K562 (cell line): ENCODE data around the gene FLAD1. TPM values are rescaled to one million over a fixed set of nuclear protein-coding genes. Genes with fewer than 3 reads are reported as not detected.

Experiments used
- BMI1 ChIP-seq: fragments of 150-350 bp; IDR thresholded peaks from 2 replicates; pipeline ENCODE4 v1.6.1; 2014; ENCODE audit warnings: low read length
- ELF1 ChIP-seq: fragments of 200-800 bp; sonication (Bioruptor generic); IDR thresholded peaks from 2 replicates; pipeline ENCODE4 v1.6.1; 2016; ENCODE audit warnings: missing genetic modification characterization, missing compliant biosample characterization
- NFATC3 ChIP-seq: fragments of 450-650 bp; IDR thresholded peaks from 2 replicates; pipeline ENCODE4 v1.6.1; 2017; ENCODE audit warnings: mild to moderate bottlenecking
- SMARCA4 ChIP-seq: fragments of 450-650 bp; IDR thresholded peaks from 2 replicates; pipeline ENCODE4 v1.6.1; 2016
- SMARCA5 ChIP-seq: fragments of 450-650 bp; IDR thresholded peaks from 2 replicates; pipeline ENCODE4 v1.6.1; 2016
- ZNF224 ChIP-seq: sonication (generic); formaldehyde crosslinking; IDR thresholded peaks from 2 replicates; pipeline ENCODE4 v1.8.0; 2022; ENCODE audit warnings: mild to moderate bottlenecking, missing genetic modification reagents
- ZNF239 ChIP-seq: fragments of 250-450 bp; sonication (Bioruptor Pico); IDR thresholded peaks from 2 replicates; pipeline ENCODE4 v1.4.0; 2020; ENCODE audit warnings: mild to moderate bottlenecking
- ZNF311 ChIP-seq: fragments of 250-450 bp; sonication (Bioruptor Pico); IDR thresholded peaks from 2 replicates; pipeline ENCODE4 v1.4.0; 2020; ENCODE audit warnings: mild to moderate bottlenecking, moderate library complexity
- ZZZ3 ChIP-seq: fragments of 450-650 bp; IDR thresholded peaks from 2 replicates; pipeline ENCODE4 v1.6.1; 2016; ENCODE audit warnings: antibody characterized with exemption, mild to moderate bottlenecking, moderate library complexity
- polyA plus RNA-seq, 8 experiments: library from polyadenylated mRNA; depleted of rRNA in 4 of 8; stranded (reverse) in 5 of 8; unstranded in 3 of 8; fragments of >200 nt; fragmentation: Nextera tagmentation in 2 of 8; fragmentation: Illumina TruSeq in 1 of 8; extraction: Ambion mirVana in 2 of 8; extraction: Trizol in 1 of 8; gene quantifications; 2 replicates each; pipeline versions ENCODE4 v1.2.1 to v1.2.3, GENCODE V29; 2011 to 2014; ENCODE audit warnings: inconsistent platforms in 1 of 8, missing spikeins in 1 of 8
- total RNA-seq, 7 experiments: library from RNA; depleted of rRNA in 6 of 7; stranded (reverse); fragments of >200 nt in 6 of 7; fragmentation: Illumina TruSeq in 2 of 7; extraction: Trizol in 2 of 7; gene quantifications; 2 replicates each; pipeline versions ENCODE4 v1.2.1 to v1.2.3, GENCODE V29; 2011 to 2021; ENCODE audit warnings: low replicate concordance in 1 of 7
- TF ChIP-seq, protein P1 (sequence below): fragments of 150-350 bp; IDR thresholded peaks from 2 replicates; pipeline ENCODE4 v1.6.1; 2014; ENCODE audit warnings: low read depth, mild to moderate bottlenecking, low read length, borderline replicate concordance
- TF ChIP-seq, protein P2 (sequence below): fragments of 450-650 bp; formaldehyde crosslinking; IDR thresholded peaks from 2 replicates; pipeline ENCODE4 v1.4.0; 2022; ENCODE audit warnings: missing genetic modification characterization
- TF ChIP-seq, protein P3 (sequence below): fragments of 450-650 bp; IDR thresholded peaks from 2 replicates; pipeline ENCODE4 v1.6.1; 2017; ENCODE audit warnings: antibody characterized with exemption, mild to moderate bottlenecking
- TF ChIP-seq, protein P4 (sequence below), 3 experiments: fragments of 200-800 bp in 1 of 3; sonication (Bioruptor generic) in 1 of 3; sonication (generic) in 1 of 3; formaldehyde crosslinking in 1 of 3; IDR thresholded peaks; 2 replicates each; pipeline versions ENCODE4 v1.6.1 to v1.8.0; 2016 to 2022; ENCODE audit warnings: mild to moderate bottlenecking in 2 of 3, missing compliant biosample characterization in 2 of 3, missing genetic modification characterization in 2 of 3, missing genetic modification reagents in 1 of 3
- TF ChIP-seq, protein P5 (sequence below): fragments of 450-650 bp; IDR thresholded peaks from one replicate; pipeline ENCODE4 v1.6.1; 2018; ENCODE audit warnings: mild to moderate bottlenecking, moderate library complexity; ENCODE audit not compliant: partially characterized antibody
- TF ChIP-seq, protein P6 (sequence below): IDR thresholded peaks from 2 replicates; pipeline ENCODE4 v1.6.1; 2014; ENCODE audit warnings: antibody characterized with exemption

FLAD1 gene
- total and polyA plus RNA-seq, 9 of the 15 experiments (the other 6 are each of a cell fraction or from before 2014, with no cell fraction given), result 24.9 to 85.8 (median 67.0) TPM

DNA sequence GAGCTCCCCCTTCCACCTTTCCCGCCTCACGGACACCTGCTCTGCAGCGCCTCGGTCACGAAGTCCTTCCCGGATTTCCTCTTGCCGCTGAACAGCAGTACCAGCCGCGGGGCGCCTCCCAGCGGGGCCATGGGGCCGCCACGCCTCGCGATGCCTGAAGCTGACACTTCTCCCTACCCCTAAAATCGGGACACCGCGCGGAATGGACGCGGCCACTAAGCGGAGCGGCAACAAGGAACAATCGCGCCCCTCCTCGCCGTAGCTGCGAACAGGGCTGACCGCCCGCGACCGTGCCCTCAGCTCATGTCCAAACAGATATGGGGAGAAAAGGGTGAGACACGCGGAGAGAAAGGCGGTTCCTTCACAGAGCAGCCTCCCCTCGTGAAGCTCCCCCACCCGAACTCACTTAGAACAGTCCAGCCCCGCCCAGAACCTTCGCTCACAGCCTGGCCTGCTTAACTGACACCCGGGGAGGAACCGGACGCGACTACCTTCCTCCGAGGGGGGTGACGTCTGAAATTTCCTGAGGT is 46.5 kb upstream of the FLAD1 start, which contains the start of gene PMVK (continued):
- TF ChIP-seq, protein P1, sequence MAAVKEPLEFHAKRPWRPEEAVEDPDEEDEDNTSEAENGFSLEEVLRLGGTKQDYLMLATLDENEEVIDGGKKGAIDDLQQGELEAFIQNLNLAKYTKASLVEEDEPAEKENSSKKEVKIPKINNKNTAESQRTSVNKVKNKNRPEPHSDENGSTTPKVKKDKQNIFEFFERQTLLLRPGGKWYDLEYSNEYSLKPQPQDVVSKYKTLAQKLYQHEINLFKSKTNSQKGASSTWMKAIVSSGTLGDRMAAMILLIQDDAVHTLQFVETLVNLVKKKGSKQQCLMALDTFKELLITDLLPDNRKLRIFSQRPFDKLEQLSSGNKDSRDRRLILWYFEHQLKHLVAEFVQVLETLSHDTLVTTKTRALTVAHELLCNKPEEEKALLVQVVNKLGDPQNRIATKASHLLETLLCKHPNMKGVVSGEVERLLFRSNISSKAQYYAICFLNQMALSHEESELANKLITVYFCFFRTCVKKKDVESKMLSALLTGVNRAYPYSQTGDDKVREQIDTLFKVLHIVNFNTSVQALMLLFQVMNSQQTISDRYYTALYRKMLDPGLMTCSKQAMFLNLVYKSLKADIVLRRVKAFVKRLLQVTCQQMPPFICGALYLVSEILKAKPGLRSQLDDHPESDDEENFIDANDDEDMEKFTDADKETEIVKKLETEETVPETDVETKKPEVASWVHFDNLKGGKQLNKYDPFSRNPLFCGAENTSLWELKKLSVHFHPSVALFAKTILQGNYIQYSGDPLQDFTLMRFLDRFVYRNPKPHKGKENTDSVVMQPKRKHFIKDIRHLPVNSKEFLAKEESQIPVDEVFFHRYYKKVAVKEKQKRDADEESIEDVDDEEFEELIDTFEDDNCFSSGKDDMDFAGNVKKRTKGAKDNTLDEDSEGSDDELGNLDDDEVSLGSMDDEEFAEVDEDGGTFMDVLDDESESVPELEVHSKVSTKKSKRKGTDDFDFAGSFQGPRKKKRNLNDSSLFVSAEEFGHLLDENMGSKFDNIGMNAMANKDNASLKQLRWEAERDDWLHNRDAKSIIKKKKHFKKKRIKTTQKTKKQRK, result no peak
- TF ChIP-seq, protein P2, sequence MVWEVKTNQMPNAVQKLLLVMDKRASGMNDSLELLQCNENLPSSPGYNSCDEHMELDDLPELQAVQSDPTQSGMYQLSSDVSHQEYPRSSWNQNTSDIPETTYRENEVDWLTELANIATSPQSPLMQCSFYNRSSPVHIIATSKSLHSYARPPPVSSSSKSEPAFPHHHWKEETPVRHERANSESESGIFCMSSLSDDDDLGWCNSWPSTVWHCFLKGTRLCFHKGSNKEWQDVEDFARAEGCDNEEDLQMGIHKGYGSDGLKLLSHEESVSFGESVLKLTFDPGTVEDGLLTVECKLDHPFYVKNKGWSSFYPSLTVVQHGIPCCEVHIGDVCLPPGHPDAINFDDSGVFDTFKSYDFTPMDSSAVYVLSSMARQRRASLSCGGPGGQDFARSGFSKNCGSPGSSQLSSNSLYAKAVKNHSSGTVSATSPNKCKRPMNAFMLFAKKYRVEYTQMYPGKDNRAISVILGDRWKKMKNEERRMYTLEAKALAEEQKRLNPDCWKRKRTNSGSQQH, result no peak
- TF ChIP-seq ZZZ3 (peak; percentile 75; the same call in 1 of the 2 replicates), NFATC3 (no peak), ELF1 (tag) (peak; percentile 68), ZNF239 (CRISPR knock-in tag) (no peak; the same call in 1 of the 2 replicates), ZNF311 (CRISPR knock-in tag) (no peak), ZNF224 (CRISPR knock-in tag) (peak; percentile 89; the same call in 1 of the 2 replicates), SMARCA5 (no peak), BMI1 (peak; percentile 29; the same call in 1 of the 2 replicates), SMARCA4 (no peak; the same call in 1 of the 2 replicates)
- TF ChIP-seq, protein P3, sequence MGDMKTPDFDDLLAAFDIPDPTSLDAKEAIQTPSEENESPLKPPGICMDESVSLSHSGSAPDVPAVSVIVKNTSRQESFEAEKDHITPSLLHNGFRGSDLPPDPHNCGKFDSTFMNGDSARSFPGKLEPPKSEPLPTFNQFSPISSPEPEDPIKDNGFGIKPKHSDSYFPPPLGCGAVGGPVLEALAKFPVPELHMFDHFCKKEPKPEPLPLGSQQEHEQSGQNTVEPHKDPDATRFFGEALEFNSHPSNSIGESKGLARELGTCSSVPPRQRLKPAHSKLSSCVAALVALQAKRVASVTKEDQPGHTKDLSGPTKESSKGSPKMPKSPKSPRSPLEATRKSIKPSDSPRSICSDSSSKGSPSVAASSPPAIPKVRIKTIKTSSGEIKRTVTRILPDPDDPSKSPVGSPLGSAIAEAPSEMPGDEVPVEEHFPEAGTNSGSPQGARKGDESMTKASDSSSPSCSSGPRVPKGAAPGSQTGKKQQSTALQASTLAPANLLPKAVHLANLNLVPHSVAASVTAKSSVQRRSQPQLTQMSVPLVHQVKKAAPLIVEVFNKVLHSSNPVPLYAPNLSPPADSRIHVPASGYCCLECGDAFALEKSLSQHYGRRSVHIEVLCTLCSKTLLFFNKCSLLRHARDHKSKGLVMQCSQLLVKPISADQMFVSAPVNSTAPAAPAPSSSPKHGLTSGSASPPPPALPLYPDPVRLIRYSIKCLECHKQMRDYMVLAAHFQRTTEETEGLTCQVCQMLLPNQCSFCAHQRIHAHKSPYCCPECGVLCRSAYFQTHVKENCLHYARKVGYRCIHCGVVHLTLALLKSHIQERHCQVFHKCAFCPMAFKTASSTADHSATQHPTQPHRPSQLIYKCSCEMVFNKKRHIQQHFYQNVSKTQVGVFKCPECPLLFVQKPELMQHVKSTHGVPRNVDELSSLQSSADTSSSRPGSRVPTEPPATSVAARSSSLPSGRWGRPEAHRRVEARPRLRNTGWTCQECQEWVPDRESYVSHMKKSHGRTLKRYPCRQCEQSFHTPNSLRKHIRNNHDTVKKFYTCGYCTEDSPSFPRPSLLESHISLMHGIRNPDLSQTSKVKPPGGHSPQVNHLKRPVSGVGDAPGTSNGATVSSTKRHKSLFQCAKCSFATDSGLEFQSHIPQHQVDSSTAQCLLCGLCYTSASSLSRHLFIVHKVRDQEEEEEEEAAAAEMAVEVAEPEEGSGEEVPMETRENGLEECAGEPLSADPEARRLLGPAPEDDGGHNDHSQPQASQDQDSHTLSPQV, result peak; percentile 96
- TF ChIP-seq, protein P4, sequence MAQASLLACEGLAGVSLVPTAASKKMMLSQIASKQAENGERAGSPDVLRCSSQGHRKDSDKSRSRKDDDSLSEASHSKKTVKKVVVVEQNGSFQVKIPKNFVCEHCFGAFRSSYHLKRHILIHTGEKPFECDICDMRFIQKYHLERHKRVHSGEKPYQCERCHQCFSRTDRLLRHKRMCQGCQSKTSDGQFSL (CRISPR knock-in tag; IDR thresholded peaks at IDR 0.05), result peak; percentile 94
- TF ChIP-seq, protein P4 (tag; IDR thresholded peaks at IDR 0.05), result no peak
- TF ChIP-seq, protein P5, sequence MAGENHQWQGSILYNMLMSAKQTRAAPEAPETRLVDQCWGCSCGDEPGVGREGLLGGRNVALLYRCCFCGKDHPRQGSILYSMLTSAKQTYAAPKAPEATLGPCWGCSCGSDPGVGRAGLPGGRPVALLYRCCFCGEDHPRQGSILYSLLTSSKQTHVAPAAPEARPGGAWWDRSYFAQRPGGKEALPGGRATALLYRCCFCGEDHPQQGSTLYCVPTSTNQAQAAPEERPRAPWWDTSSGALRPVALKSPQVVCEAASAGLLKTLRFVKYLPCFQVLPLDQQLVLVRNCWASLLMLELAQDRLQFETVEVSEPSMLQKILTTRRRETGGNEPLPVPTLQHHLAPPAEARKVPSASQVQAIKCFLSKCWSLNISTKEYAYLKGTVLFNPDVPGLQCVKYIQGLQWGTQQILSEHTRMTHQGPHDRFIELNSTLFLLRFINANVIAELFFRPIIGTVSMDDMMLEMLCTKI, result no peak
- TF ChIP-seq, protein P6, sequence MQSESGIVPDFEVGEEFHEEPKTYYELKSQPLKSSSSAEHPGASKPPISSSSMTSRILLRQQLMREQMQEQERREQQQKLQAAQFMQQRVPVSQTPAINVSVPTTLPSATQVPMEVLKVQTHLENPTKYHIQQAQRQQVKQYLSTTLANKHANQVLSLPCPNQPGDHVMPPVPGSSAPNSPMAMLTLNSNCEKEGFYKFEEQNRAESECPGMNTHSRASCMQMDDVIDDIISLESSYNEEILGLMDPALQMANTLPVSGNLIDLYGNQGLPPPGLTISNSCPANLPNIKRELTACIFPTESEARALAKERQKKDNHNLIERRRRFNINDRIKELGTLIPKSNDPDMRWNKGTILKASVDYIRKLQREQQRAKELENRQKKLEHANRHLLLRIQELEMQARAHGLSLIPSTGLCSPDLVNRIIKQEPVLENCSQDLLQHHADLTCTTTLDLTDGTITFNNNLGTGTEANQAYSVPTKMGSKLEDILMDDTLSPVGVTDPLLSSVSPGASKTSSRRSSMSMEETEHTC, result peak; percentile 84
